Sigmoid colon (tissue), 4 donors: ENCODE measurements around the gene SYNDIG1.

Experiments used
- CTCF ChIP-seq, 4 experiments: fragments of 450-650 bp in 3 of 4; fragments of 200-600 bp in 1 of 4; IDR thresholded peaks; one replicate each; pipeline ENCODE4 v1.5.1; 2016 to 2019; ENCODE audit warnings: antibody characterized with exemption in 4 of 4, mild to moderate bottlenecking in 3 of 4, moderate library complexity in 2 of 4
- EP300 ChIP-seq, 4 donors: sonication (generic); formaldehyde crosslinking; IDR thresholded peaks; one replicate each; pipeline ENCODE4 v1.6.1; 2017; ENCODE audit warnings: antibody characterized with exemption in 4 of 4
- POLR2A ChIP-seq, 2 donors: fragments of 450-650 bp; IDR thresholded peaks; one replicate each; pipeline ENCODE4 v1.6.1; 2016; ENCODE audit warnings: antibody characterized with exemption in 2 of 2, mild to moderate bottlenecking in 2 of 2, moderate library complexity in 2 of 2

GRCh38 chr20:24445510-24446170 is 23.8 kb upstream of the SYNDIG1 start:
- TF ChIP-seq CTCF (IDR thresholded peaks at IDR 0.05), result no peak
- no peak for TF ChIP-seq POLR2A (IDR thresholded peaks at IDR 0.05)
- no peak for TF ChIP-seq EP300 (IDR thresholded peaks at IDR 0.05)
